GM12891 (cell line): ENCODE measurements around the gene LRRC26.

Experiments used
- POLR2A ChIP-seq: IDR thresholded peaks from 2 replicates; pipeline ENCODE4 v1.6.1; 2011; ENCODE audit warnings: low read depth, low read length, control low read depth
- SPI1 ChIP-seq: IDR thresholded peaks from 2 replicates; pipeline ENCODE4 v1.6.1; 2011; ENCODE audit warnings: low read depth, low read length, control low read depth
- TAF1 ChIP-seq: IDR thresholded peaks from 2 replicates; pipeline ENCODE4 v1.6.1; 2011; ENCODE audit warnings: low read depth, low read length, control low read depth

DNA sequence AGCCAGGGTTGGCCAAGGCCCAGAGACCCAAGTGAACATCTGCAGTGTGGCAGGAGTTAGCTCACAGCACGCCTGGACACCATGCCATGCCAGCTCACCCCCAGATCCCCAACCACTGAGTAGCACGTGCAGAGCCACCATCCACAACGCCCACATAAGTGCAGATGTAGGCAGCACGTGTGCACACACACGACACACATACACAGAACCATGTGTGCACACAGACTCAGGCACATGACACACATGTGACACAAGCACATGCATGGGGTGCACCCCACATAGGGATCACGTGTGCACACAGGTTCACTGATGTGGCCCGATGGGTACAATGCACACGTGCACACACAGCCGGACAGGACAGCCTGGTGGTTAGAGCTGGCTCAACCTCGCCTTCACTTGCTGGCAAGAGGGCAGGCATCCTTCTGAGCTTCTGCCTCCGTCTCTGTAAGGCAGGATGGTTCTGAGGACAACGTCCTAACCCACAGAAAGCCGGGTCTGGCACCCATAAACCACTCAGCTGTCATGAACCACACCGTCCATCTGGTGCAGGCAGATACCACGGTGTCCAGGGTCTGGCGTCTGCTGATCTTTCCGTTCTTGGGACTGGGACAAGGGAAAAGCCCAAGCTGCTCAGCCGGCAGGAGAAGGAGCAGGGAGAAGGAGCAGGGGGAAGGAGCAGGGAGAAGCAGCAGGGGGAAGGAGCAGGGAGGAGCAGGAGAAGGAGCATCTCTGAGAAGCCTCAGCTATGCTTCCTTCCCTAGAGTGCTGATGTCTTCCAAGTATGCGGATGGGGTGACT, 12.0 kb downstream of the LRRC26 start:
- TF ChIP-seq POLR2A (no peak), TAF1 (no peak), SPI1 (no peak)
